Cardiac fibroblast (primary cell): ENCODE results near the gene UNC13B.

Experiments used
- DNase-seq, 2 donors: peaks; one replicate each; pipeline versions ENCODE4 v3.0.0 to v3.0.0-alpha.2; 2010; ENCODE audit warnings: low read depth in 2 of 2
- H3K4me3 ChIP-seq, 2 donors: replicated peaks in 1 of 2; 1 replicate in 1 of 2; 2 replicates in 1 of 2; pipeline ENCODE4 v1.5.1; 2011; ENCODE audit warnings: low read depth in 2 of 2, low read length in 2 of 2, mild to moderate bottlenecking in 2 of 2, moderate library complexity in 1 of 2
- TF ChIP-seq, protein P1 (sequence below): IDR thresholded peaks from one replicate; pipeline ENCODE4 v1.5.1; 2011; ENCODE audit warnings: low read depth, mild to moderate bottlenecking, low read length, inconsistent platforms

UNC13B gene

DNA sequence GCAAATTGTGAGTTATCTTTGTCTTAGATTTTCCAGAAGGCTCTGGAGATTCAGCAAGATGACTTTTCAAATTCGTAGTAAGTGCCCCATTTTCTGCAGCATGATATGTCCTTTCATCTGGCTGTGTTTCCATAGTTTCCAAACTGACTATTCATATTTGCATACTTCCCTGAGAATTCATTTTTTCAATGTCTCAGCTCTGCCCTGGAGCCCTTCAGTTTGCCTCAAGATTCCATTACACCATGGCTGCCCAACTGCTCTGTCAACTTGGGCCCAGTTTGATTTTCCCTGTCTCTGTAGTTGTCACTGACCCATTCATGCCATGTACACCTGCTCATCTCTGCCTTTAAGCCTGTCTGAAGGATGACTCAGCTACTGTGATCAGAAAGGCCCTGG, 233.9 kb downstream of the UNC13B start:
- no peak overlapping the region for H3K4me3 ChIP-seq
- no peak for DNase-seq
- TF ChIP-seq, protein P1, sequence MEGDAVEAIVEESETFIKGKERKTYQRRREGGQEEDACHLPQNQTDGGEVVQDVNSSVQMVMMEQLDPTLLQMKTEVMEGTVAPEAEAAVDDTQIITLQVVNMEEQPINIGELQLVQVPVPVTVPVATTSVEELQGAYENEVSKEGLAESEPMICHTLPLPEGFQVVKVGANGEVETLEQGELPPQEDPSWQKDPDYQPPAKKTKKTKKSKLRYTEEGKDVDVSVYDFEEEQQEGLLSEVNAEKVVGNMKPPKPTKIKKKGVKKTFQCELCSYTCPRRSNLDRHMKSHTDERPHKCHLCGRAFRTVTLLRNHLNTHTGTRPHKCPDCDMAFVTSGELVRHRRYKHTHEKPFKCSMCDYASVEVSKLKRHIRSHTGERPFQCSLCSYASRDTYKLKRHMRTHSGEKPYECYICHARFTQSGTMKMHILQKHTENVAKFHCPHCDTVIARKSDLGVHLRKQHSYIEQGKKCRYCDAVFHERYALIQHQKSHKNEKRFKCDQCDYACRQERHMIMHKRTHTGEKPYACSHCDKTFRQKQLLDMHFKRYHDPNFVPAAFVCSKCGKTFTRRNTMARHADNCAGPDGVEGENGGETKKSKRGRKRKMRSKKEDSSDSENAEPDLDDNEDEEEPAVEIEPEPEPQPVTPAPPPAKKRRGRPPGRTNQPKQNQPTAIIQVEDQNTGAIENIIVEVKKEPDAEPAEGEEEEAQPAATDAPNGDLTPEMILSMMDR = no peak

DNA sequence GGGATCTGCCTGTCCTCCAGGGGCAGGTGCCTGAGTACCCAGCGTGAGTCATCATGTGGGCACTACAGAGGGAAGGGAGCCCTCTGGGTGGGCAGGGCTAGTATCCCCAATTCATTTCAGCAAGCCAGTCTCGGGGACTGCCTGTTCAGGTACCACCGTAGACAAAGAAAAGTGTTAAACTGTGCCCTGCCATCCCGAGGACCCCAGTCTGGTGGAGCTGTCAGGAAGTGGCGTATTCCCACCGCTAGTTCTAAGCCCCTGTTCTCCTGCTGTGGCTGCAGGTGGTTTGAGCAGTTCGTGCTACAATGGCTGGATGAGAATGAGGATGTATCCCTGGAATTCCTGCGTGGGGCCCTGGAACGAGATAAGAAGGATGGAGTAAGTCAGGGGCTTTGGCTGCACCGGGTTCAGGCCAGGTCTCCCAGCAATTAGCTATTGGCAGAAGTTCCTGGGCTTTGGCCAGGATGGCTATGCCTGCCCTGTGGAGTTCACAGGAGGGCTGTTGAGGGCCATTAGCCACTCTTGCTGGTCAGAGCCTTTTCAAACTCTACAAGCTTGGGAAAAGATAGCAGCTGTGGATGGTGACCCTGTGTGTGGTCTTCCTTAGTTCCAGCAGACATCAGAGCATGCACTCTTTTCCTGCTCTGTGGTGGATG, 234.9 kb downstream of the UNC13B start:
- no peak for DNase-seq
- H3K4me3 ChIP-seq = no peak overlapping the region
- TF ChIP-seq, protein P1 = no peak

DNA sequence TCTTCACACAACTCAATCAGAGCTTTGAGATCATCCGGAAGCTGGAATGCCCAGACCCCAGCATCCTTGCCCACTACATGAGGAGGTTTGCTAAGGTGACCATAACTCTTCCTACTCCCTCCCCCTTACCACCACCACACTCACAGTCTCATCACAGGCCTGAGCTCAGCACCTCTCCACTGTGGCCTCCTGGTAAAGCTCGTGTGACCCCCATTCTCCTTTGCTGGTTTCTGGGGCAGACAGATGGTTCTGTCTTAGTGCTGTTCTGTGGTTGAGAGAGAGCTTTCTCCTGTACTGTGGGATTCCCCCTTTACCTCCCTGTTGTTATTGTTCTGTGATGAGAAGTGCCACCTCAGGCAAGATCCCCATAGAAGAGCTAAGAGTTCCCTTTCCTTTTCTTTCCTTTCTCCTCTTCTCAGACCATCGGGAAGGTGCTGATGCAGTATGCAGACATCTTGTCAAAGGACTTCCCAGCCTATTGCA, 235.4 kb downstream of the UNC13B start:
- H3K4me3 ChIP-seq = no peak overlapping the region
- TF ChIP-seq, protein P1 = no peak

DNA sequence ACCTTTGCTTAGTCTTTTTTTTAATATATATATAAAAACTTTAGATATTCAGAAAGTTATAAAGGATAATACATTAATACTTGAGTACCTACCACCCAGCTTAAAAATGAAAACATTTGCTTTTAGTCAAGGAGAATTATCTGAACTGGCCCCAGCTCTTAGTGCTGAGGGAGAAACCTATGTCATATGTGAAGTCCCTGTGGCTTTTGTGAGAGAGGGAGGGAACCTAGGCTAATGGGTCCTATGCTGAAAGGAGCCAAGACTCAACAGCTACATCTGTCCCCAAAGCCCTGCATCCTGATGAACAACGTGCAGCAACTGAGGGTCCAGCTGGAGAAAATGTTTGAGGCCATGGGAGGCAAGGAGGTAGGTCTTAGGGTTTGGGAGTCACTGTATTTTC, 236.1 kb downstream of the UNC13B start:
- DNase-seq = no peak
- no peak overlapping the region for H3K4me3 ChIP-seq
- TF ChIP-seq, protein P1 = no peak

More for the DNA sequence above, 235.4 kb downstream of the UNC13B start:
- no peak for DNase-seq

DNA sequence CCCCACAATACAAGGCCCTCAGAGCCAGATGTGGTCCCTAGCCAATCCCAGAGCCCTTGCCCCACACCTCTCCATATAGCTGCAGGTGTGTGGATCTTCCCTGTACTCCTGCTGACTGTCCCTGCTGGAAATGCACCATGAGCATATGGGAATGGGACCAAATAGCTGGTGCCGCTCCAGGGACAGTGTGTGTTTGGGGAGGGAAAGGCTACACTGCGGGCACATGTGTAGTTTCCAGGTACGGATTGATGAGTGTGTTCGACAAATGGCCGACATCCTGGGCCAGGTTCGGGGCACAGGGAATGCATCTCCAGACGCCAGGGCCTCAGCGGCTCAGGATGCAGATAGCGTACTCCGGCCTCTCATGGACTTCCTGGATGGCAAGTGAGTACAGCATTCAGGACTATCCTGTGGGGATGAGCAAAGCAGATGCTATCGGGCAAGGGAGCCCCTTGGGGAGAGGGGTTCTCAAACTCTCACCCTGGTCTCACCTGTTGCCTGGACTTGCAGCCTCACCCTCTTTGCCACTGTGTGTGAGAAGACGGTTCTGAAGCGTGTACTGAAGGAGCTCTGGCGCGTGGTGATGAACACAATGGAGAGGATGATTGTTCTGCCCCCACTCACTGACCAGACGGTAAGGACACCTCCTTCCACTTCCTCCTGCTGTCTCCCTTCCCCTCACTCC, 237.0 kb downstream of the UNC13B start:
- H3K4me3 ChIP-seq = no peak overlapping the region
- TF ChIP-seq, protein P1 = no peak
- DNase-seq = no peak

DNA sequence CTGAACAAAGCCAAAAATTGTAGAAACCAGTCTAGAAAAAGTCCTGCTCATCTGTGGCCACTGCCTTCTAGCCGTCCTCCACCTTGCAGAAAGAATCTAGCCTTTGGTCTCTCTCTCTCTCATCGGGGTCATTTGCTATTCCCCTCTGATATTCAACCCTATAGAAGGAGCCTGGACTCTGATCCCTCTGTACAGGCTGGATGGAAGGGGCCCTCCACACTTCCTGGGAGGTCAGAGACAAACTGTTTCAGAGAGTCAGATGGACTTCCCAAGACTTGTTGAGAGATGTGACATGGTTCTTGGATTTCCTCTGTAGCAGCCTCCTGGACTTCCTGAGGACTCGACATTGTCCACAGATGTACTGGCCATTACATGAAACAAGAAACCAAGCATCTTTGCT, 243.1 kb downstream of the UNC13B start:
- TF ChIP-seq, protein P1 = no peak

More for the DNA sequence above, 243.1 kb downstream of the UNC13B start:
- DNase-seq = no peak
- no peak overlapping the region for H3K4me3 ChIP-seq
